Gastroesophageal sphincter (tissue), 4 donors: ENCODE results near the gene SDR39U1. TPM values are rescaled to one million over a fixed set of nuclear protein-coding genes. Genes with fewer than 3 reads are reported as not detected.
A peak's percentile ranks its signal among the peaks of the same experiment; 100 is the strongest.

Experiments
- ATAC-seq: fragments of 150-250 bp; one replicate; pipeline ENCODE4 v1.9.1; 2016; ENCODE audit warnings: mild to moderate bottlenecking, moderate library complexity
- H3K27ac ChIP-seq, 4 donors: fragments of 200-600 bp; sonication (generic) in 3 of 4; 1 replicate in 3 of 4; 2 replicates in 1 of 4; pipeline ENCODE4 v1.5.1; 2016 to 2019
- H3K27me3 ChIP-seq: fragments of 200-600 bp; sonication (generic); one replicate; pipeline ENCODE4 v1.5.1; 2019
- H3K36me3 ChIP-seq, 2 donors: fragments of 200-600 bp; sonication (generic); one replicate each; pipeline ENCODE4 v1.5.1; 2019; ENCODE audit warnings: control low read depth in 1 of 2
- H3K4me1 ChIP-seq, 3 donors: fragments of 200-600 bp; sonication (generic); 1 replicate in 2 of 3; 2 replicates in 1 of 3; pipeline ENCODE4 v1.5.1; 2016 to 2019; ENCODE audit warnings: control low read depth in 2 of 3
- H3K4me3 ChIP-seq, 2 donors: fragments of 200-600 bp; sonication (generic); one replicate each; pipeline ENCODE4 v1.5.1; 2019; ENCODE audit warnings: mild to moderate bottlenecking in 1 of 2, moderate library complexity in 1 of 2
- H3K9me3 ChIP-seq, 3 donors: fragments of 200-600 bp; sonication (generic); one replicate each; pipeline ENCODE4 v1.5.1; 2017 to 2019; ENCODE audit warnings: control low read depth in 2 of 3
- EP300 ChIP-seq: sonication (generic); formaldehyde crosslinking; IDR thresholded peaks from one replicate; pipeline ENCODE4 v1.6.1; 2017; ENCODE audit warnings: antibody characterized with exemption, mild to moderate bottlenecking
- POLR2A ChIP-seq, 2 donors: fragments of 450-650 bp; IDR thresholded peaks; one replicate each; pipeline ENCODE4 v1.6.1; 2017; ENCODE audit warnings: antibody characterized with exemption in 2 of 2, mild to moderate bottlenecking in 2 of 2, moderate library complexity in 1 of 2
- POLR2AphosphoS5 ChIP-seq: sonication (generic); formaldehyde crosslinking; IDR thresholded peaks from one replicate; pipeline ENCODE4 v1.6.1; 2017; ENCODE audit warnings: antibody characterized with exemption
- WGBS, 2 donors: methylation state at CpG; one replicate each; pipeline ENCODE4 v1.1.5; 2018; ENCODE audit warnings: low coverage in 1 of 2; 5-methylcytosine and 5-hydroxymethylcytosine counted together
- total RNA-seq, 4 donors: library from RNA; depleted of rRNA; stranded (reverse); fragments of >200 nt; gene quantifications; one replicate each; pipeline ENCODE4 v1.1.0, GENCODE V29; 2016
- TF ChIP-seq, protein P1 (sequence below), 4 experiments: fragments of 200-600 bp in 2 of 4; fragments of 450-650 bp in 2 of 4; sonication (generic) in 1 of 4; IDR thresholded peaks; one replicate each; pipeline ENCODE4 v1.5.1; 2017 to 2019; ENCODE audit warnings: antibody characterized with exemption in 4 of 4, mild to moderate bottlenecking in 2 of 4, moderate library complexity in 2 of 4

The SDR39U1 gene
- total RNA-seq, 4 donors from 2014 or later: 21.5 to 39.7 (median 31.3) TPM

DNA sequence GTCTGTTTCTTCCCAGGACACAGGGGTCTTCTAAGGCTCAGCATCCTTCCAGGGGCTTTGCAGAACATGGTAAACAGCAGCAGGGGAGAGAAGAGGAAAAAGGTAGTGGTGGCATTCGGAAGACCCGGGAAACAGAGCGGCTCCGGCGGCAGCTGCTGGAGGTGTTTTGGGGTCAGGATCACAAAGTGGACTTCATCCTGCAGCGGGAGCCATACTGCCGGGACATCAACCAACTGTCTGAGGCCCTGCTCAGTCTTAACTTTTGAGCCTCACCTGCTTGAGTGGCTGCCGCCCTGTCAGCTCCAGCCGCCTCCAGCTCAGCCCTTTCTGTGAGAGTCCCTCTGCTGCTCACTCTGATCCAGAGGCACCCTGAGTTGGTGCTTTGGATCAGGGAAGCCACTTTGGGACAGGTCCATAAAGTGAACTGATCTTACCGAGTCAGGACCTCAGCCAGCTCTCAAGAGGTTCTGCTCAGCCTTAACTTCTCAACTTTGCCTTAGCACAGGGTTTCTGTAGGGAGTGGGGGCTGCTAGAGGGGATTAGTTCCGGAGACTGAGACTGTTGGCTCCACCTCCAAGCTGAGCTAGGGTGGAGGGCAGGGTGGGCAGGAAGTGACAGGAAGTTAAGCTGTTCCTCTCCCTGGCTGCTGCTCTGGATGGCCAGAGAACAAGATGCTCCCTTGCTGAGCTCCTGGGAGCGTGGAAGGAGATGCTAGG lies 5.4 kb downstream of the SDR39U1 start:
- H3K4me3 ChIP-seq: no peak overlapping the region
- H3K27ac ChIP-seq: peak overlapping the region in 3 of 4 donors; percentile 69 to 76 (median 70)
- peaks cover 5 to 75% (median 15%) of the 10 kb centered on the region in 3 donors for H3K4me1 ChIP-seq
- TF ChIP-seq EP300: no peak
- TF ChIP-seq, protein P1, sequence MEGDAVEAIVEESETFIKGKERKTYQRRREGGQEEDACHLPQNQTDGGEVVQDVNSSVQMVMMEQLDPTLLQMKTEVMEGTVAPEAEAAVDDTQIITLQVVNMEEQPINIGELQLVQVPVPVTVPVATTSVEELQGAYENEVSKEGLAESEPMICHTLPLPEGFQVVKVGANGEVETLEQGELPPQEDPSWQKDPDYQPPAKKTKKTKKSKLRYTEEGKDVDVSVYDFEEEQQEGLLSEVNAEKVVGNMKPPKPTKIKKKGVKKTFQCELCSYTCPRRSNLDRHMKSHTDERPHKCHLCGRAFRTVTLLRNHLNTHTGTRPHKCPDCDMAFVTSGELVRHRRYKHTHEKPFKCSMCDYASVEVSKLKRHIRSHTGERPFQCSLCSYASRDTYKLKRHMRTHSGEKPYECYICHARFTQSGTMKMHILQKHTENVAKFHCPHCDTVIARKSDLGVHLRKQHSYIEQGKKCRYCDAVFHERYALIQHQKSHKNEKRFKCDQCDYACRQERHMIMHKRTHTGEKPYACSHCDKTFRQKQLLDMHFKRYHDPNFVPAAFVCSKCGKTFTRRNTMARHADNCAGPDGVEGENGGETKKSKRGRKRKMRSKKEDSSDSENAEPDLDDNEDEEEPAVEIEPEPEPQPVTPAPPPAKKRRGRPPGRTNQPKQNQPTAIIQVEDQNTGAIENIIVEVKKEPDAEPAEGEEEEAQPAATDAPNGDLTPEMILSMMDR (IDR thresholded peaks at IDR 0.05): no peak
- TF ChIP-seq POLR2AphosphoS5: no peak
- no peak for TF ChIP-seq POLR2A (IDR thresholded peaks at IDR 0.05)
- peaks cover 0 to 89% of the 10 kb centered on the region in 2 donors for H3K36me3 ChIP-seq
- H3K9me3 ChIP-seq: no peaks in the 10 kb centered on the region
- WGBS, 2 donors: 80% methylated on average over 1 of the region's 12 CpGs; no CpG with 5 or more reads in 1 of the 2 donors
- H3K27me3 ChIP-seq: no peaks in the 10 kb centered on the region
- ATAC-seq: no peak

DNA sequence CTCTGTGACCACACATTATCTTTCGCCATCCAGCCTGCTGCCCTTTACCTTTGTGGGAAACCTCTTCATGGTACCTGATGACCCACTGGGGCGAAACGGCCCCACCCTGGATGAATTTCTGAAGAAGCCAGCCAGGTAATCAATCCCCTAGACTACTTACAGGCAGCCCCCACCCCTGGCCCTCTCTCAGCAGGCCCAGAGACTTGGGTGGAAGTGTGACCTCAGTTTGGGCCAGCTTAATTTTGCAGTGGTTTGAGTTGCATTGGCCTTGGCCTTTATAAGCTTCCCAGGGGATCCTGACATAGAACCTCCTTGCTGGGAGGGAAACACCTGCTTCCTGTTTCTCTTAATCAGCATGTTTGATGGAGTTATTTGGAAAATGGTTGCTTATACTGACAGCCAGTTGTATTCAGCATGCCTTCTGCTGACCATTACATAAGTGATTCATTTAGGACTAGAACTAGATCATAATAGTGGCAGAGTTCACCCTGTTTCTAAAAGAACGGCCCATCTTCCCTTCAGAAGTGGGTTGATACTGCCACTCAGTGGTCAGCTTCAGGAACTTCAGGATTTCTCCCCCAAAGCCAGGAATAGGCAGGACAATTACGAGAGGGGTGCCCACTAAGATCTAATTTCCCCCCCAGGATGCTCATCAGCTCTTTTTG lies 6.1 kb downstream of the SDR39U1 start:
- Histone ChIP-seq H3K4me1 (peaks cover 2 to 76% (median 18%) of the 10 kb centered on the region in 3 donors), H3K9me3 (no peaks in the 10 kb centered on the region), H3K4me3 (no peak overlapping the region), H3K27ac (peak overlapping the region; percentile 2 to 76 (median 70)), H3K36me3 (peaks cover 0 to 95% of the 10 kb centered on the region in 2 donors), H3K27me3 (no peaks in the 10 kb centered on the region)
- TF ChIP-seq, protein P1 (IDR thresholded peaks at IDR 0.05): peak; percentile 81 to 88 (median 86)
- TF ChIP-seq POLR2A (IDR thresholded peaks at IDR 0.05) (no peak), POLR2AphosphoS5 (peak; percentile 57)
- ATAC-seq: peak; percentile 72
- 31 to 67% methylated on average over 1 to 3 of the region's 5 CpGs for WGBS, 2 donors

DNA sequence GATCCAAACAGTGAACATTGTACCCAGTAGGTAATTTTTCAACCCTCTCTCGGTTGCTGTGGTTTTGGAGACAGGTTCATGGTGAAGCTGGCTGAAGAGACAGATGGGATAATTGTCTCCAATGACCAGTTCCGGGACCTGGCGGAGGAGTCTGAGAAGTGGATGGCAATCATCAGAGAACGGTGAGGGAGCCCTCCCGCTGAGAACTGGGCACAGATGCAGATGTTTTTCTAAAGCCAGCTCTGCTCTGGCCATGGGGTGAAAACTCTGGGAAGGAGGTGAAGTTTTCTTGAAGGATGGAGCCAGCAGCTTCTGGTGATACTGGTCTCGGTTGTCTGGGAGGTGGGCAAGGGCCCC lies 6.6 kb downstream of the SDR39U1 start:
- H3K4me3 ChIP-seq: no peak overlapping the region
- H3K27me3 ChIP-seq: no peaks in the 10 kb centered on the region
- TF ChIP-seq POLR2AphosphoS5 (no peak), POLR2A (IDR thresholded peaks at IDR 0.05) (no peak), EP300 (no peak)
- TF ChIP-seq, protein P1 (IDR thresholded peaks at IDR 0.05): no peak
- H3K9me3 ChIP-seq: no peaks in the 10 kb centered on the region
- peaks cover 4 to 76% (median 18%) of the 10 kb centered on the region in 3 donors for H3K4me1 ChIP-seq
- peak overlapping the region; percentile 2 to 76 (median 70) for H3K27ac ChIP-seq
- no peak for ATAC-seq
- 42 to 81% methylated on average over 2 to 4 of the region's 6 CpGs for WGBS, 2 donors
- H3K36me3 ChIP-seq: peaks cover 0 to 94% of the 10 kb centered on the region in 2 donors

DNA sequence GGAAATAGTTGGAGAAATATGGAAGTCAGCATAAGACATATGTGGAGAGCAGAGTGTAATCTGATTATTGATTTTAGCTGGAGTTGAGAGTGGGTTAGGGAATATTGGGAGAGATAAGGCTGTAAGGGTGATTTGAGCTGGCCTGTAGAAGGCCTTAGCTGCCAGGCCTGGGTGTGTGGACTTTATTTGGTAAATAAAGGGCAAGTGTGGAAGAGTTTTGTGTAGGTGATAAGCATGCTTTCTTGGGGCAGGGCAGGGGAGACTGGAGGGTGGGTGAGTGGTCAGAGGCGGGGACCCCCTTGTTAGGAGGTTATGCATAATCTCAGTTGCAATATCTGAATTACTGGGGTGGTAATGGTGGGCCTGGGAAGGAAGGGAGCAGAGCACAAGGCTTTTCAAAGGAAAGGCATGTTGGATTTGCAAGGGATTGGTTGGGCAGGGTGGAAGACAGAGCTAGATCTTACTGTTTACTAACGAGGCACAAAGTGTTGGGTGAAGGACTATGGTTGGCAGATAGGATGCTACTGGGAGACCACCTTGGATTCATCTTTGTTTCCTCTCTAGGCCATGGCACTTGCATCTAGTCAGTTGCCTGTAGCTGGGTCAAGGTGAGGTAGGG lies 7.3 kb downstream of the SDR39U1 start:
- peaks cover 4 to 76% (median 18%) of the 10 kb centered on the region in 3 donors for H3K4me1 ChIP-seq
- no peak for TF ChIP-seq POLR2AphosphoS5
- TF ChIP-seq, protein P1 (IDR thresholded peaks at IDR 0.05): no peak
- no peak for TF ChIP-seq POLR2A (IDR thresholded peaks at IDR 0.05)
- TF ChIP-seq EP300: no peak
- no peaks in the 10 kb centered on the region for H3K27me3 ChIP-seq
- no peak for ATAC-seq
- peaks cover 0 to 87% of the 10 kb centered on the region in 2 donors for H3K36me3 ChIP-seq
- H3K27ac ChIP-seq: peak overlapping the region in 3 of 4 donors; percentile 20 to 70 (median 69)
- H3K4me3 ChIP-seq: no peak overlapping the region
- no peaks in the 10 kb centered on the region for H3K9me3 ChIP-seq
- 72 to 76% methylated on average over 2 of the region's 2 CpGs for whole genome bisulfite sequencing, 2 donors
